WTC11 (cell line): ENCODE measurements around the gene GDAP1L1. TPM values are rescaled to one million over a fixed set of nuclear protein-coding genes. Genes with fewer than 3 reads are reported as not detected.

ENCODE experiments used
- ATAC-seq: fragments of 200-7000 bp; cut with Tn5 transposase; 2 replicates; pipeline ENCODE4 v1.10.0; 2021; ENCODE audit warnings: mild to moderate bottlenecking, moderate library complexity
- CTCF ChIA-PET: fragments of 300-600 bp; sonication (Branson Sonifier 250); formaldehyde crosslinking; loops from one replicate; lab custom pipeline; 2021; ENCODE audit warnings: antibody characterized with exemption; lab: Charles Lee
- POLR2A ChIA-PET: fragments of 350-600 bp; sonication (Branson Sonifier 250); formaldehyde crosslinking; loops from one replicate; lab custom pipeline; 2021; ENCODE audit warnings: antibody characterized with exemption; lab: Charles Lee
- DNase-seq: peaks from one replicate; pipeline ENCODE4 v3.0.0; 2021; ENCODE audit warnings: low spot score
- H3K27ac Mint-ChIP-seq: 2 replicates; pipeline ENCODE4 v1.8.0; 2021; ENCODE audit warnings: mixed read lengths
- H3K27me3 Mint-ChIP-seq: 2 replicates; pipeline ENCODE4 v1.8.0; 2021; ENCODE audit warnings: low read depth, mild to moderate bottlenecking, moderate library complexity, mixed read lengths
- H3K36me3 Mint-ChIP-seq: 2 replicates; pipeline ENCODE4 v1.8.0; 2021; ENCODE audit warnings: mixed read lengths
- H3K4me1 Mint-ChIP-seq: 2 replicates; pipeline ENCODE4 v1.8.0; 2022; ENCODE audit warnings: mixed read lengths
- H3K4me3 Mint-ChIP-seq: 2 replicates; pipeline ENCODE4 v1.8.0; 2021; ENCODE audit warnings: mild to moderate bottlenecking, moderate library complexity, mixed read lengths
- H3K9me3 Mint-ChIP-seq: 2 replicates; pipeline ENCODE4 v1.8.0; 2021; ENCODE audit warnings: mixed read lengths
- CBFB ChIP-seq: sonication (generic); formaldehyde crosslinking; IDR thresholded peaks from 2 replicates; pipeline ENCODE4 v1.8.1; 2022; ENCODE audit warnings: mild to moderate bottlenecking, low read depth, missing genetic modification reagents
- FOXJ3 ChIP-seq: sonication (generic); formaldehyde crosslinking; IDR thresholded peaks from 2 replicates; pipeline ENCODE4 v1.9.0; 2021; ENCODE audit warnings: missing genetic modification reagents, mild to moderate bottlenecking, borderline replicate concordance
- GABPB1 ChIP-seq: sonication (generic); formaldehyde crosslinking; IDR thresholded peaks from 2 replicates; pipeline ENCODE4 v1.8.1; 2023; ENCODE audit warnings: mild to moderate bottlenecking, missing genetic modification reagents
- IRF2 ChIP-seq: sonication (generic); formaldehyde crosslinking; IDR thresholded peaks from 2 replicates; pipeline ENCODE4 v1.8.0; 2022; ENCODE audit warnings: low read depth, missing genetic modification reagents, borderline replicate concordance
- MXD4 ChIP-seq: fragments of 250-450 bp; sonication (Bioruptor Pico); IDR thresholded peaks from 2 replicates; pipeline ENCODE4 v1.8.0; 2021; ENCODE audit warnings: mild to moderate bottlenecking, moderate library complexity, borderline replicate concordance
- OVOL2 ChIP-seq: fragments of 250-450 bp; sonication (Bioruptor Pico); IDR thresholded peaks from 2 replicates; pipeline ENCODE4 v1.9.0; 2021; ENCODE audit warnings: mild to moderate bottlenecking, borderline replicate concordance
- SMAD4 ChIP-seq: sonication (generic); formaldehyde crosslinking; IDR thresholded peaks from 2 replicates; pipeline ENCODE4 v1.8.0; 2022; ENCODE audit warnings: mild to moderate bottlenecking, missing genetic modification reagents
- TEAD4 ChIP-seq: sonication (generic); formaldehyde crosslinking; IDR thresholded peaks from 2 replicates; pipeline ENCODE4 v1.8.0; 2022; ENCODE audit warnings: mild to moderate bottlenecking, missing genetic modification reagents
- ZBTB21 ChIP-seq: sonication (generic); formaldehyde crosslinking; IDR thresholded peaks from 2 replicates; pipeline ENCODE4 v1.8.1; 2023; ENCODE audit warnings: mild to moderate bottlenecking, missing genetic modification reagents, borderline replicate concordance
- ZNF121 ChIP-seq: sonication (generic); formaldehyde crosslinking; IDR thresholded peaks from 2 replicates; pipeline ENCODE4 v1.8.0; 2023; ENCODE audit warnings: missing genetic modification reagents
- ZNF263 ChIP-seq: sonication (generic); formaldehyde crosslinking; IDR thresholded peaks from 2 replicates; pipeline ENCODE4 v1.8.1; 2022; ENCODE audit warnings: low read depth, mild to moderate bottlenecking, moderate library complexity, missing genetic modification reagents
- ZNF317 ChIP-seq: sonication (generic); formaldehyde crosslinking; IDR thresholded peaks from 2 replicates; pipeline ENCODE4 v1.8.1; 2023; ENCODE audit warnings: low read depth, mild to moderate bottlenecking, moderate library complexity, missing genetic modification reagents, borderline replicate concordance
- ZNF416 ChIP-seq: fragments of 250-450 bp; sonication (Bioruptor Pico); IDR thresholded peaks from 2 replicates; pipeline ENCODE4 v1.9.0; 2021; ENCODE audit warnings: mild to moderate bottlenecking, inconsistent platforms
- ZNF671 ChIP-seq: fragments of 250-450 bp; sonication (Bioruptor Pico); IDR thresholded peaks from 2 replicates; pipeline ENCODE4 v1.8.0; 2021; ENCODE audit warnings: mild to moderate bottlenecking
- total RNA-seq: library from RNA; stranded (reverse); gene quantifications from 3 replicates; pipeline ENCODE4 v1.2.3, GENCODE V29; 2021
- TF ChIP-seq, protein P1 (sequence below): sonication (generic); formaldehyde crosslinking; IDR thresholded peaks from 2 replicates; pipeline ENCODE4 v1.8.0; 2022; ENCODE audit warnings: mild to moderate bottlenecking, missing genetic modification reagents
- TF ChIP-seq, protein P2 (sequence below): fragments of 250-450 bp; sonication (Bioruptor Pico); conservative IDR thresholded peaks from 2 replicates; pipeline ENCODE4 v1.9.0; 2021; ENCODE audit warnings: mild to moderate bottlenecking
- TF ChIP-seq, protein P3 (sequence below): sonication (generic); formaldehyde crosslinking; IDR thresholded peaks from 2 replicates; pipeline ENCODE4 v1.8.0; 2023; ENCODE audit warnings: missing genetic modification reagents, mild to moderate bottlenecking, borderline replicate concordance
- TF ChIP-seq, protein P4 (sequence below): sonication (generic); formaldehyde crosslinking; IDR thresholded peaks from 2 replicates; pipeline ENCODE4 v1.8.1; 2023; ENCODE audit warnings: mild to moderate bottlenecking, missing genetic modification reagents, moderate library complexity
- TF ChIP-seq, protein P5 (sequence below): fragments of 250-450 bp; sonication (Bioruptor Pico); IDR thresholded peaks from 2 replicates; pipeline ENCODE4 v1.9.0; 2021; ENCODE audit warnings: mild to moderate bottlenecking

Gene GDAP1L1
- total RNA-seq, 1 experiment from 2014 or later, result 7.5 TPM

DNA sequence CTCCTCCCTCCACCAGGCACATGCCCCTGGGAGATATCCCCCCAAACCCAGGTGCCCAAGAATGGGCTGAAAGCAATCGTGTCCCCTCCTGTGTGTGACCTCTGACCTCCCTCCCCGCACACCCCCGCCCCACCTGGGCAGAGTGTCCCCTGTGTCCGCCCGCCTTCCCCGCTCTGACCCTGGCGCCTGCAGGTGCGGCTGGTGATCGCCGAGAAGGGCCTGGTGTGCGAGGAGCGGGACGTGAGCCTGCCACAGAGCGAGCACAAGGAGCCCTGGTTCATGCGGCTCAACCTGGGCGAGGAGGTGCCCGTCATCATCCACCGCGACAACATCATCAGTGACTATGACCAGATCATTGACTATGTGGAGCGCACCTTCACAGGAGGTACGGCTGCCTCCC, 9.9 kb downstream of the GDAP1L1 start:
- Mint-ChIP-seq H3K9me3 (no peaks in the 10 kb centered on the region), H3K4me1 (peaks cover 6% of the 10 kb centered on the region), H3K27me3 (no peaks in the 10 kb centered on the region), H3K27ac (no peak overlapping the region), H3K4me3 (no peak overlapping the region), H3K36me3 (no peaks in the 10 kb centered on the region)
- ATAC-seq (no peak), DNase-seq (no peak)
- CTCF ChIA-PET, result no interaction called here
- TF ChIP-seq SMAD4 (CRISPR knock-in tag), result no peak
- TF ChIP-seq ZNF671 (CRISPR knock-in tag), result no peak
- no peak for TF ChIP-seq GABPB1 (CRISPR knock-in tag)
- TF ChIP-seq IRF2 (CRISPR knock-in tag), result no peak
- no peak for TF ChIP-seq MXD4
- TF ChIP-seq, protein P1, sequence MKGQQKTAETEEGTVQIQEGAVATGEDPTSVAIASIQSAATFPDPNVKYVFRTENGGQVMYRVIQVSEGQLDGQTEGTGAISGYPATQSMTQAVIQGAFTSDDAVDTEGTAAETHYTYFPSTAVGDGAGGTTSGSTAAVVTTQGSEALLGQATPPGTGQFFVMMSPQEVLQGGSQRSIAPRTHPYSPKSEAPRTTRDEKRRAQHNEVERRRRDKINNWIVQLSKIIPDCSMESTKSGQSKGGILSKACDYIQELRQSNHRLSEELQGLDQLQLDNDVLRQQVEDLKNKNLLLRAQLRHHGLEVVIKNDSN (CRISPR knock-in tag), result no peak
- TF ChIP-seq FOXJ3 (CRISPR knock-in tag), result no peak
- no peak for TF ChIP-seq OVOL2
- no peak for TF ChIP-seq CBFB (CRISPR knock-in tag)
- TF ChIP-seq, protein P2, sequence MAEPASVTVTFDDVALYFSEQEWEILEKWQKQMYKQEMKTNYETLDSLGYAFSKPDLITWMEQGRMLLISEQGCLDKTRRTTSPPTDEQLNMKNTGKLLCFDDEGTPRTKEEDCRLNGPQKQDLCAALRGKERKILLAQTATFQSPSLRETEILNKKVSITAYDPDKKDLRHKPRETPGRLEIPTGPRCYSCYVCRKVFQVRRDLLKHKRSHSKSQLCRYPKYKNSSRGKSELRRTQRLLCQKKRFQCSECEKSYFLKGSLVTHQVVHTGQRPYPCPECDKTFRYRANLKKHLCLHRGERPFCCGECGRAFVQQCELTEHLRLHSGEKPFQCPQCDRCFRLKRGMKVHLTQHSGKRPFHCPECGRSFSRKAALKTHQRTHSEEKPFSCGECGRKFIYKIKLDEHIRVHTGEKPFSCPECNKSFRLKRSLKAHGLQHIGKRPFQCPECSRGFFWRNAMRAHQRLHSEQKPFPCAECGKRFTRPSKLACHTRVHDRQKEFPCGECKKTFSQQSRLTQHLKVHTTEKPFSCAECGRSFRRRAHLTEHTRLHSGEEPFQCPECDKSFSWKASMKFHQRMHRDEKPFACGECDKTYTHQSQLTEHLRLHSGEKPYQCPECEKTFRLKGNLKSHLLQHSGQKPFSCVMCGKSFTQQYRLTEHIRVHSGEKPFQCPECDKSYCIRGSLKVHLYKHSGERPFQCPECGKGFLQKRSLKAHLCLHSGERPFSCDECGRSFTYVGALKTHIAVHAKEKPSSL, result no peak
- TF ChIP-seq, protein P3, sequence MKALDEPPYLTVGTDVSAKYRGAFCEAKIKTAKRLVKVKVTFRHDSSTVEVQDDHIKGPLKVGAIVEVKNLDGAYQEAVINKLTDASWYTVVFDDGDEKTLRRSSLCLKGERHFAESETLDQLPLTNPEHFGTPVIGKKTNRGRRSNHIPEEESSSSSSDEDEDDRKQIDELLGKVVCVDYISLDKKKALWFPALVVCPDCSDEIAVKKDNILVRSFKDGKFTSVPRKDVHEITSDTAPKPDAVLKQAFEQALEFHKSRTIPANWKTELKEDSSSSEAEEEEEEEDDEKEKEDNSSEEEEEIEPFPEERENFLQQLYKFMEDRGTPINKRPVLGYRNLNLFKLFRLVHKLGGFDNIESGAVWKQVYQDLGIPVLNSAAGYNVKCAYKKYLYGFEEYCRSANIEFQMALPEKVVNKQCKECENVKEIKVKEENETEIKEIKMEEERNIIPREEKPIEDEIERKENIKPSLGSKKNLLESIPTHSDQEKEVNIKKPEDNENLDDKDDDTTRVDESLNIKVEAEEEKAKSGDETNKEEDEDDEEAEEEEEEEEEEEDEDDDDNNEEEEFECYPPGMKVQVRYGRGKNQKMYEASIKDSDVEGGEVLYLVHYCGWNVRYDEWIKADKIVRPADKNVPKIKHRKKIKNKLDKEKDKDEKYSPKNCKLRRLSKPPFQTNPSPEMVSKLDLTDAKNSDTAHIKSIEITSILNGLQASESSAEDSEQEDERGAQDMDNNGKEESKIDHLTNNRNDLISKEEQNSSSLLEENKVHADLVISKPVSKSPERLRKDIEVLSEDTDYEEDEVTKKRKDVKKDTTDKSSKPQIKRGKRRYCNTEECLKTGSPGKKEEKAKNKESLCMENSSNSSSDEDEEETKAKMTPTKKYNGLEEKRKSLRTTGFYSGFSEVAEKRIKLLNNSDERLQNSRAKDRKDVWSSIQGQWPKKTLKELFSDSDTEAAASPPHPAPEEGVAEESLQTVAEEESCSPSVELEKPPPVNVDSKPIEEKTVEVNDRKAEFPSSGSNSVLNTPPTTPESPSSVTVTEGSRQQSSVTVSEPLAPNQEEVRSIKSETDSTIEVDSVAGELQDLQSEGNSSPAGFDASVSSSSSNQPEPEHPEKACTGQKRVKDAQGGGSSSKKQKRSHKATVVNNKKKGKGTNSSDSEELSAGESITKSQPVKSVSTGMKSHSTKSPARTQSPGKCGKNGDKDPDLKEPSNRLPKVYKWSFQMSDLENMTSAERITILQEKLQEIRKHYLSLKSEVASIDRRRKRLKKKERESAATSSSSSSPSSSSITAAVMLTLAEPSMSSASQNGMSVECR (CRISPR knock-in tag), result no peak
- no peak for TF ChIP-seq ZNF263
- TF ChIP-seq, protein P4, sequence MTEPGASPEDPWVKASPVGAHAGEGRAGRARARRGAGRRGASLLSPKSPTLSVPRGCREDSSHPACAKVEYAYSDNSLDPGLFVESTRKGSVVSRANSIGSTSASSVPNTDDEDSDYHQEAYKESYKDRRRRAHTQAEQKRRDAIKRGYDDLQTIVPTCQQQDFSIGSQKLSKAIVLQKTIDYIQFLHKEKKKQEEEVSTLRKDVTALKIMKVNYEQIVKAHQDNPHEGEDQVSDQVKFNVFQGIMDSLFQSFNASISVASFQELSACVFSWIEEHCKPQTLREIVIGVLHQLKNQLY (CRISPR knock-in tag), result no peak
- no peak for TF ChIP-seq ZBTB21
- POLR2A ChIA-PET, result no interaction called here

DNA sequence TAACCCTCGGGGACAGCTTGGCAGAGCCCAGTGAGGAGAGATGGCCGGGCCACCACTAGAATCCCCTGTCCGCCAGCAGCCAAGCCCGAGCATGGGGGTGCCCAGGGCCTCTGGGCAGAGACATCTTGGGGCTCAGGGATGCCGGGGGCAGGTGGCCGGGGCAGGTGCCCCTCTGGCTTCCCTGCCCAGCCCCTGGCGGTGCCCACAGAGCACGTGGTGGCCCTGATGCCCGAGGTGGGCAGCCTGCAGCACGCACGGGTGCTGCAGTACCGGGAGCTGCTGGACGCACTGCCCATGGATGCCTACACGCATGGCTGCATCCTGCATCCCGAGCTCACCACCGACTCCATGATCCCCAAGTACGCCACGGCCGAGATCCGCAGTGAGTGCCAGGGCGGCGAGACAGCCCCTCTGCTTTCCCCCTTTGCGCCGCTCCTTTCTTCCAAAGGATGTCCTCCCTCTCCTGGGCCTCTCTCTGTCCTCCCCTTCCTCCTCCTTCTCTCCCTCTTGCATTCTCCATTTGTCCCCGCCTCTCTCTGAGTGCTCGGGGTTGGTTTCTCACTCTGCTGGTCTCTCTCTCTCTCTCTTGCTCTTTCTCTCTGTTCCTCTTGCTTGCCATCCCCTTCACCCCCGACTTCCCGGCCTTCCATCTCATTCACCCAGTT, 11.2 kb downstream of the GDAP1L1 start:
- H3K4me1 Mint-ChIP-seq, result peaks cover 4% of the 10 kb centered on the region; the same call in 1 of the 2 replicates
- CTCF ChIA-PET, result no interaction called here
- no peaks in the 10 kb centered on the region for H3K9me3 Mint-ChIP-seq
- H3K4me3 Mint-ChIP-seq, result no peak overlapping the region
- H3K27me3 Mint-ChIP-seq, result no peaks in the 10 kb centered on the region
- TF ChIP-seq GABPB1 (CRISPR knock-in tag), result no peak
- TF ChIP-seq, protein P5, sequence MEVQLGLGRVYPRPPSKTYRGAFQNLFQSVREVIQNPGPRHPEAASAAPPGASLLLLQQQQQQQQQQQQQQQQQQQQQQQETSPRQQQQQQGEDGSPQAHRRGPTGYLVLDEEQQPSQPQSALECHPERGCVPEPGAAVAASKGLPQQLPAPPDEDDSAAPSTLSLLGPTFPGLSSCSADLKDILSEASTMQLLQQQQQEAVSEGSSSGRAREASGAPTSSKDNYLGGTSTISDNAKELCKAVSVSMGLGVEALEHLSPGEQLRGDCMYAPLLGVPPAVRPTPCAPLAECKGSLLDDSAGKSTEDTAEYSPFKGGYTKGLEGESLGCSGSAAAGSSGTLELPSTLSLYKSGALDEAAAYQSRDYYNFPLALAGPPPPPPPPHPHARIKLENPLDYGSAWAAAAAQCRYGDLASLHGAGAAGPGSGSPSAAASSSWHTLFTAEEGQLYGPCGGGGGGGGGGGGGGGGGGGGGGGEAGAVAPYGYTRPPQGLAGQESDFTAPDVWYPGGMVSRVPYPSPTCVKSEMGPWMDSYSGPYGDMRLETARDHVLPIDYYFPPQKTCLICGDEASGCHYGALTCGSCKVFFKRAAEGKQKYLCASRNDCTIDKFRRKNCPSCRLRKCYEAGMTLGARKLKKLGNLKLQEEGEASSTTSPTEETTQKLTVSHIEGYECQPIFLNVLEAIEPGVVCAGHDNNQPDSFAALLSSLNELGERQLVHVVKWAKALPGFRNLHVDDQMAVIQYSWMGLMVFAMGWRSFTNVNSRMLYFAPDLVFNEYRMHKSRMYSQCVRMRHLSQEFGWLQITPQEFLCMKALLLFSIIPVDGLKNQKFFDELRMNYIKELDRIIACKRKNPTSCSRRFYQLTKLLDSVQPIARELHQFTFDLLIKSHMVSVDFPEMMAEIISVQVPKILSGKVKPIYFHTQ, result no peak
- TF ChIP-seq ZNF121 (CRISPR knock-in tag), result no peak
- no peak for TF ChIP-seq MXD4
- TF ChIP-seq ZNF416, result no peak
- TF ChIP-seq TEAD4, result no peak
- TF ChIP-seq, protein P4 (CRISPR knock-in tag), result no peak
- TF ChIP-seq ZNF317 (CRISPR knock-in tag), result no peak
- TF ChIP-seq, all 79 proteins: peak for 0
- ATAC-seq, result no peak
- Mint-ChIP-seq H3K36me3 (no peaks in the 10 kb centered on the region), H3K27ac (no peak overlapping the region)
- DNase-seq, result no peak
- POLR2A ChIA-PET, result no interaction called here
